CD4-positive, alpha-beta T cell treated with Interleukin-2 at 100 ng/mL for 4 hours (primary cell): ENCODE results near the gene MIS18A.
"Not testable (repeated sequence)": the region's sequence is repeated elsewhere in the genome, so short reads cannot be mapped to it uniquely, and the experiment has no call there.

Experiments used
- DNase-seq: peaks from one replicate; pipeline ENCODE4 v3.0.0-alpha.2; 2020; ENCODE audit warnings: low spot score

MIS18A gene

GRCh38 chr21:32278518-32279376 lies at the start of gene MIS18A:
Gene MIS18A (minus strand): TSS chr21:32279049. CDS start chr21:32279014, 35 bp downstream.
- DNase-seq: peak; percentile 97

- DNase-seq: no peak
These were observed 49.7 kb upstream of the MIS18A start for GRCh38 chr21:32328595-32328994.

- DNase-seq: no peak
These were observed 46.9 kb upstream of the MIS18A start for GRCh38 chr21:32325706-32326105.

- DNase-seq: no peak
These were observed 43.8 kb upstream of the MIS18A start for GRCh38 chr21:32322676-32323075.

GRCh38 chr21:32322103-32322502 lies 43.3 kb upstream of the MIS18A start:
- DNase-seq: no peak

GRCh38 chr21:32321480-32321879 lies 42.6 kb upstream of the MIS18A start:
- DNase-seq: no peak

- DNase-seq: no peak
These were observed 41.9 kb upstream of the MIS18A start for GRCh38 chr21:32320726-32321125.

GRCh38 chr21:32320059-32320458 lies 41.2 kb upstream of the MIS18A start:
- DNase-seq: no peak

GRCh38 chr21:32319012-32319411 lies 40.2 kb upstream of the MIS18A start:
- DNase-seq: no peak

- DNase-seq: no peak
These were observed 38.9 kb upstream of the MIS18A start for GRCh38 chr21:32317726-32318125.

GRCh38 chr21:32316361-32317215 lies 37.7 kb upstream of the MIS18A start:
- no peak for DNase-seq

GRCh38 chr21:32315511-32316281 lies 36.8 kb upstream of the MIS18A start:
- DNase-seq: no peak

GRCh38 chr21:32314806-32315205 lies 36.0 kb upstream of the MIS18A start:
- DNase-seq: no peak

- no peak for DNase-seq
These were observed 34.1 kb upstream of the MIS18A start for GRCh38 chr21:32312976-32313375.

- DNase-seq: no peak
These were observed 33.5 kb upstream of the MIS18A start for GRCh38 chr21:32312326-32312725.

GRCh38 chr21:32311621-32312020 lies 32.8 kb upstream of the MIS18A start:
- DNase-seq: no peak

GRCh38 chr21:32310976-32311375 lies 32.1 kb upstream of the MIS18A start:
- not testable (repeated sequence) for DNase-seq

GRCh38 chr21:32309906-32310460 lies 31.1 kb upstream of the MIS18A start:
- no peak for DNase-seq

- no peak for DNase-seq
These were observed 29.8 kb upstream of the MIS18A start for GRCh38 chr21:32308696-32309095.

- no peak for DNase-seq
These were observed 28.9 kb upstream of the MIS18A start for GRCh38 chr21:32307706-32308105.

- DNase-seq: no peak
These were observed 27.4 kb upstream of the MIS18A start for GRCh38 chr21:32306021-32306780.
